ENCODE results near the gene MAPKAPK3. TPM values are rescaled to one million over a fixed set of nuclear protein-coding genes. Genes with fewer than 3 reads are reported as not detected.

MAPKAPK3 gene
- total and polyA plus RNA-seq, 2 experiments from 2014 or later, result 40.5 to 43.1 TPM

GRCh38 chr3:50644561-50644960, 27.6 kb downstream of the MAPKAPK3 start:
- no peak overlapping the region for H2AFZ ChIP-seq
- no peak for DNase-seq (ENCODE audit: low spot score)
- H3K27ac ChIP-seq, result no peak overlapping the region
- peaks cover 4% of the 10 kb centered on the region for H4K20me1 ChIP-seq (ENCODE audit: insufficient read depth, poor library complexity, severe bottlenecking)
- H3K4me2 ChIP-seq, result no peak overlapping the region
- 80% methylated on average over 6 of the region's 7 CpGs for WGBS (ENCODE audit: low lambda C conversion rate, missing lambda C conversion rate)
- H3K9me3 ChIP-seq (ENCODE audit: low read depth), result no peaks in the 10 kb centered on the region
- no peaks in the 10 kb centered on the region for H3K36me3 ChIP-seq (replicated peaks; ENCODE audit: insufficient read depth, low read depth)
- H3K79me2 ChIP-seq, result no peaks in the 10 kb centered on the region
- H3K27me3 ChIP-seq, result no peaks in the 10 kb centered on the region
- no peak overlapping the region for H3K4me3 ChIP-seq
- H3K9me2 ChIP-seq (replicated peaks; ENCODE audit: insufficient read depth), result no peaks in the 10 kb centered on the region
- TF ChIP-seq EZH2 (IDR thresholded peaks at IDR 0.05; ENCODE audit: borderline replicate concordance), result no peak
- TF ChIP-seq, protein P1, sequence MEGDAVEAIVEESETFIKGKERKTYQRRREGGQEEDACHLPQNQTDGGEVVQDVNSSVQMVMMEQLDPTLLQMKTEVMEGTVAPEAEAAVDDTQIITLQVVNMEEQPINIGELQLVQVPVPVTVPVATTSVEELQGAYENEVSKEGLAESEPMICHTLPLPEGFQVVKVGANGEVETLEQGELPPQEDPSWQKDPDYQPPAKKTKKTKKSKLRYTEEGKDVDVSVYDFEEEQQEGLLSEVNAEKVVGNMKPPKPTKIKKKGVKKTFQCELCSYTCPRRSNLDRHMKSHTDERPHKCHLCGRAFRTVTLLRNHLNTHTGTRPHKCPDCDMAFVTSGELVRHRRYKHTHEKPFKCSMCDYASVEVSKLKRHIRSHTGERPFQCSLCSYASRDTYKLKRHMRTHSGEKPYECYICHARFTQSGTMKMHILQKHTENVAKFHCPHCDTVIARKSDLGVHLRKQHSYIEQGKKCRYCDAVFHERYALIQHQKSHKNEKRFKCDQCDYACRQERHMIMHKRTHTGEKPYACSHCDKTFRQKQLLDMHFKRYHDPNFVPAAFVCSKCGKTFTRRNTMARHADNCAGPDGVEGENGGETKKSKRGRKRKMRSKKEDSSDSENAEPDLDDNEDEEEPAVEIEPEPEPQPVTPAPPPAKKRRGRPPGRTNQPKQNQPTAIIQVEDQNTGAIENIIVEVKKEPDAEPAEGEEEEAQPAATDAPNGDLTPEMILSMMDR (IDR thresholded peaks at IDR 0.05; ENCODE audit: poor library complexity), result no peak
- no peak for TF ChIP-seq EZH2phosphoT487 (IDR thresholded peaks at IDR 0.05; ENCODE audit: low read depth, severe bottlenecking, unreplicated experiment)
- H3K4me1 ChIP-seq (ENCODE audit: insufficient read depth), result no peaks in the 10 kb centered on the region

DNA sequence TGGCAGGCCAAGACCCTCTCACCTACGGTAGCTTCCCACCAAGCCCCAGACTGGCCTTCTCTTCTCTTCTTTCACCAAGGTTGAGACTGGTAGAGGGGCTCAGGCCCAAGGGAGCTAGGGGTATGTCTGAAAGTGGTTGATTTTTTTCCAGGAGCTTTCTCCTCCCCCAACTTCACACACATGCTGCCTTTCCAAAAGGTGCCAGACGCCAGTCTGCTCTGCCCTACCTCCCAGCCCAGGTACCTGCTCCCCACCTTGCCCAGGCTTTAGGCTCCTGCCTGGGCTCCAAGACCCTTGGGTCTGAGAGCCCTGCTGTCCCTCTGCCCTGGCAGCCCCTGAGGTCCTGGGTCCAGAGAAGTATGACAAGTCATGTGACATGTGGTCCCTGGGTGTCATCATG, 28.4 kb downstream of the MAPKAPK3 start:
- Histone ChIP-seq H3K36me3 (replicated peaks; ENCODE audit: insufficient read depth, low read depth) (no peaks in the 10 kb centered on the region), H2AFZ (no peak overlapping the region), H3K4me3 (no peak overlapping the region), H3K4me2 (no peak overlapping the region), H3K27ac (no peak overlapping the region), H4K20me1 (ENCODE audit: insufficient read depth, poor library complexity, severe bottlenecking) (peaks cover 4% of the 10 kb centered on the region), H3K79me2 (no peaks in the 10 kb centered on the region), H3K9me2 (replicated peaks; ENCODE audit: insufficient read depth) (no peaks in the 10 kb centered on the region), H3K27me3 (no peaks in the 10 kb centered on the region), H3K9me3 (ENCODE audit: low read depth) (no peaks in the 10 kb centered on the region), H3K4me1 (ENCODE audit: insufficient read depth) (no peaks in the 10 kb centered on the region)
- TF ChIP-seq, protein P1 (IDR thresholded peaks at IDR 0.05; ENCODE audit: poor library complexity), result no peak
- TF ChIP-seq EZH2phosphoT487 (IDR thresholded peaks at IDR 0.05; ENCODE audit: low read depth, severe bottlenecking, unreplicated experiment), result no peak
- TF ChIP-seq EZH2 (IDR thresholded peaks at IDR 0.05; ENCODE audit: borderline replicate concordance), result no peak
- no peak for DNase-seq (ENCODE audit: low spot score)
- WGBS (ENCODE audit: low lambda C conversion rate, missing lambda C conversion rate), result 91% methylated on average over 2 of the region's 2 CpGs

- Histone ChIP-seq H3K4me3 (no peak overlapping the region), H3K79me2 (no peaks in the 10 kb centered on the region), H3K4me1 (ENCODE audit: insufficient read depth) (no peaks in the 10 kb centered on the region), H2AFZ (no peak overlapping the region), H3K4me2 (no peak overlapping the region), H3K36me3 (replicated peaks; ENCODE audit: insufficient read depth, low read depth) (no peaks in the 10 kb centered on the region), H4K20me1 (ENCODE audit: insufficient read depth, poor library complexity, severe bottlenecking) (no peaks in the 10 kb centered on the region), H3K9me3 (ENCODE audit: low read depth) (no peaks in the 10 kb centered on the region), H3K9me2 (replicated peaks; ENCODE audit: insufficient read depth) (no peaks in the 10 kb centered on the region), H3K27me3 (no peaks in the 10 kb centered on the region), H3K27ac (no peak overlapping the region)
- 62% methylated on average over 6 of the region's 6 CpGs for WGBS (ENCODE audit: low lambda C conversion rate, missing lambda C conversion rate)
- no peak for TF ChIP-seq EZH2 (IDR thresholded peaks at IDR 0.05; ENCODE audit: borderline replicate concordance)
- no peak for TF ChIP-seq EZH2phosphoT487 (IDR thresholded peaks at IDR 0.05; ENCODE audit: low read depth, severe bottlenecking, unreplicated experiment)
- TF ChIP-seq, protein P1 (IDR thresholded peaks at IDR 0.05; ENCODE audit: poor library complexity), result no peak
- DNase-seq (ENCODE audit: low spot score), result no peak
These were observed 31.4 kb downstream of the MAPKAPK3 start for GRCh38 chr3:50648313-50648712.

DNA sequence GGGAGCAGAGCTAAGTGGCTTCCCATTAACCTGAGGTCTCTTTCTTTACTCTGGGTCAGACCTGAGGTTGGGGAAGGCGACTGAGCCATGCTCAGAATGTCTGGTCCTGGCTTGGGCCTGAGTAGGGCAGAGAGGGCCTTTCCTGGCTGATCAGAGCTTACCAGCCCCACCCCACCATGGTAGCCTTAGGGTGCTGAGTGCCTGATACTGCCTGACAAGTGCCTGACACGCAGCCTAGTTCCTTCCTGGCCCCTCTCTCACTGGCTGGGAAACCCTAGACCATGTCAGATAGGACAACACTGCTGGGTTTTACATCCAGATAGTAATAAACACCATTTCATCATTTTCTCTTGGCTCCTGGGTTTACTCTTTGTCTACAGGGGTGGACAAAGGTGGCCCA, 32.0 kb downstream of the MAPKAPK3 start:
- WGBS (ENCODE audit: low lambda C conversion rate, missing lambda C conversion rate), result 96% methylated on average over 2 of the region's 2 CpGs

More for the DNA sequence above, 32.0 kb downstream of the MAPKAPK3 start:
- Histone ChIP-seq H3K4me2 (no peak overlapping the region), H4K20me1 (ENCODE audit: insufficient read depth, poor library complexity, severe bottlenecking) (no peaks in the 10 kb centered on the region), H3K4me1 (ENCODE audit: insufficient read depth) (no peaks in the 10 kb centered on the region), H3K9me2 (replicated peaks; ENCODE audit: insufficient read depth) (no peaks in the 10 kb centered on the region), H3K27me3 (no peaks in the 10 kb centered on the region), H3K79me2 (no peaks in the 10 kb centered on the region), H3K27ac (no peak overlapping the region), H3K36me3 (replicated peaks; ENCODE audit: insufficient read depth, low read depth) (no peaks in the 10 kb centered on the region), H3K9me3 (ENCODE audit: low read depth) (no peaks in the 10 kb centered on the region), H3K4me3 (no peak overlapping the region), H2AFZ (no peak overlapping the region)
- no peak for DNase-seq (ENCODE audit: low spot score)
- TF ChIP-seq EZH2phosphoT487 (IDR thresholded peaks at IDR 0.05; ENCODE audit: low read depth, severe bottlenecking, unreplicated experiment), result no peak
- no peak for TF ChIP-seq EZH2 (IDR thresholded peaks at IDR 0.05; ENCODE audit: borderline replicate concordance)
- TF ChIP-seq, protein P1 (IDR thresholded peaks at IDR 0.05; ENCODE audit: poor library complexity), result no peak

All from hepatocyte (in vitro differentiated cells).